HG02840 (cell line): Measurements from ENCODE around the gene DYSF.

ENCODE experiments used
- ATAC-seq: cut with Tn5 transposase; IDR thresholded peaks from one replicate; pipeline ENCODE4 v1.9.1; 2021; ENCODE audit warnings: mild to moderate bottlenecking, moderate library complexity, moderate number of reproducible peaks; ENCODE audit not compliant: unreplicated experiment, low FRiP score

DYSF gene

DNA sequence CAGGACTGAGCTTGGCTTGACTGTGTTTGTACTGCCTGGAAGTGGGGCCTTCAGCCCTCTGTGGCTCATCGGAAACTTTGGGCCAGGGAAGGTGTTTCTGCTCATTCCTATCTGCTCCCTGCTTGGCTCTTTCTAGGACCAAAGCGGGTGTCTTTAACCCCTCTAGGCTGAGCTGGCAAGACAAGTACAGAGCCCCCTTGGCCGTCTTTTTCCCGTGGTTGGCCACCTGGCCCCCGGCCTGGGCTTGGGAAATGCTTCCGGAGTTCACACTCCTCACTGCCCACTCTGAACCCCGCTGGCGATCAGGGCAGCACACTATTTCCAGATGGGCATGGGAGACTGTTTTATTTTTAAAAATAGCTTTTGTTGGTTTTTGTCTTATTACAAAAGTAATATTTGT, 243.0 kb downstream of the DYSF start:
- no peak for ATAC-seq

GRCh38 chr2:71697106-71698004, 244.0 kb downstream of the DYSF start:
- ATAC-seq = no peak

DNA sequence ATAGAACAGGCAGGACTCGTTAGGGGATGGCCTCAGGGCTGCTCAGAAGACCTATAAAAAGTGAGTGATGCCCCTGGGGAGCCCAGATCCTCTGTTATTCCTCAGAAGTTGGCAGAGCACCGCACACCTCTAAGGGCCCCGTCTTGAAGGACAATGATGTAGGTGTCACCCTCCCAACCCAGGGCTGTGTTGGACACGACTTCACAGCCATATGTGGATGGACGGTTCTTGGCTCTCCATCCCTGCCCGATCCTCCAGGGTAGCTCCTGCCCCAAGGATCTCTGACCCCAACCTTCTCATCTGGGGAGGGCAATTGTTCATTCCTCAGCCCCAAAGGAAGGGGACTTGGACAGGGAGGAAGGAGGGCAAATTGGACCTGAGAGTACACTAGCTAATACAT, 246.1 kb downstream of the DYSF start:
- no peak for ATAC-seq

DNA sequence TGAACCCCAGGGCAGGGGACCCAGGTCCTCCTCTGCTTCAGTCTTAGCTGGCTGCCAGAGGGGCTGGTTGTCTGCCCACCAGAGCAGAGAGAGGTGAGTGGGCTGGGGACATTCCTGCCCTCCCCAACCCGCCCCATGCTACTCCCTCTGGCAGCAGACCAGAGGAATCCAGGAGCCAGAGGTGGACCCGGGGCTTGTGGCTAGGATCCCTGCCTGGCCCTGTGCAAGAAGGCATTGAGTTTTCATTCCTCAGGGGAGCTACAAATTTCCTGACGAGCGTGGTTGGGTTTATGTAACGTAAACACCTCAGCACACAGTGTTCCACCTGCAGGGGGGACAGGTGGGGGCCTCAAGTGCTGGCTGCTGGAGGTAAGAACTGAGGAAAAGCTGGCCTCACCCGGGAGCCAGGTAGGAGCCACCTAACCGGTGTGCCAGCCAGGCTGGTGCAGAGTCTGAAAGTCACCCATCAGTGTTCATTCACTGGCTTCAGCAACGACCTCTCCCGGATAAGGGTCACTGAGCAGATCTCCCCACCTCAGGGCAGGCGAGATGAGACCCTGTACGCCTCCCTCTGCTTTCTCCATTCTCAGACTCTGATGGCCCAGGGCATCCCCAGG, 246.8 kb downstream of the DYSF start:
- no peak for ATAC-seq

GRCh38 chr2:71700658-71701397, 247.5 kb downstream of the DYSF start:
- ATAC-seq = no peak

GRCh38 chr2:71702071-71702970, 249.0 kb downstream of the DYSF start:
- ATAC-seq = no peak

DNA sequence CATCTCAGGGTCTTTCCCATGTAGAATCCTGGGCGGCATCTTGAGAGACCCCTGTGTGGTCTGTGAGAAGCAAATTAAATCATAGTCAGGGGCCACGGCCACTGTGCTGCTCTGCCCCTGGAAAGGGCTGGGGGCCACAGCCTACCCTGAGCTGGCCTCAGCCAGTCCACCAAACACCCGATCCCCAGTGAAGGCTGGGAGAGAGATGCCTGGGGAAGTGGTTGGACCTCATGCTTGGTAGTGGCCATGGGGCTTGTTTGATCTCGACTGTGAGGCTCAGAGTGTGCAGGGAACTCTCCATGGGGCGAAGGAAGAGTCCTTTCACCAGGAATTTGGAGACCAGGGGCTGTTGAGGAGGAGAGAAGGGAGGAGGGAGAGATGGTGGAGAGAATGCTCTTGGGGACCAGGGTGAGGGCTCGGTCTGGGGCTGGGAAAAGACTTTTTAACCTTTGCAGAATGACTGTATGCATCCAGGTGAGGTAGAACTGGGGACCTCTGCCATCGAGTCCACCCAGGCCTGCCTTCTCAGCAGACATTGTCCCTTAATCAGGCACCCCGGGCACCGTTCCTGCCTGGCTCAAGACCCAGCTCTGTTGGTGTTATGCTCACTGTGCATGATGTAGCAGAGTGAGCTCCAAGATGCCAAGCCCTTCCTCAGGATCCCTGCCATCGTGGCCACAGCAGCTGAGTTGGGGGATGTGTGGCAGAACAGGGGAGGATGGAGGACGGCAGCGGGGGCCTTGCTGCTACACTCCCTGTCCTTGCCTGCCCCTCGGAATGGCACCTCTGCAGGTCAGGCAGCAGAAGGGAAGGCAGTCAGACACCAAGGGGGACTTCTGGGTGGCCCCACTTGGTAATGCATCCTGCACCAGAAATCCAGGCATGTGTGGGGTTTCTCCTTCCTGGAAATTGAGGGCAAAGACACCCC, 249.9 kb downstream of the DYSF start:
- no peak for ATAC-seq

- no peak for ATAC-seq
Observed at GRCh38 chr2:71704131-71704561, 250.8 kb downstream of the DYSF start.

DNA sequence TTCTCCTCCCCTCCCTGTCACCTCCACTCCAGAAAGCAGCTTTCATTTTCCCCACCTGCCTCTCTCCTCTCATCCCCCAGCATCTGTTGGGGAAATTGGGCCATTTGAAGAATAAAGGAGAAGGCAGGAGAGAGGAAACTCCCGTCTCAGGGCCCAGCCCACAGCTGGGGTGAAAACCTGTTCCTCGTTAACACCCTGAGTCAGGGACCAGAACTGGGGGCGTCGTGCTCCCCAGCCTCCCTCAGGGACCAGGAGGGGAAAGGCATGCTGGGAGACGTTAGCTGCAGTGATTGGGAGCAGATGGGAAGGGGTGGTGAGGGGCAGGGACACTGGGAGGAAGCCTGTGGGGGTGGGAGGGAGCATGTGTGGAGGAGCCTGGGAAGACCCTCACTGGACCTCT, 251.3 kb downstream of the DYSF start:
- ATAC-seq = no peak

DNA sequence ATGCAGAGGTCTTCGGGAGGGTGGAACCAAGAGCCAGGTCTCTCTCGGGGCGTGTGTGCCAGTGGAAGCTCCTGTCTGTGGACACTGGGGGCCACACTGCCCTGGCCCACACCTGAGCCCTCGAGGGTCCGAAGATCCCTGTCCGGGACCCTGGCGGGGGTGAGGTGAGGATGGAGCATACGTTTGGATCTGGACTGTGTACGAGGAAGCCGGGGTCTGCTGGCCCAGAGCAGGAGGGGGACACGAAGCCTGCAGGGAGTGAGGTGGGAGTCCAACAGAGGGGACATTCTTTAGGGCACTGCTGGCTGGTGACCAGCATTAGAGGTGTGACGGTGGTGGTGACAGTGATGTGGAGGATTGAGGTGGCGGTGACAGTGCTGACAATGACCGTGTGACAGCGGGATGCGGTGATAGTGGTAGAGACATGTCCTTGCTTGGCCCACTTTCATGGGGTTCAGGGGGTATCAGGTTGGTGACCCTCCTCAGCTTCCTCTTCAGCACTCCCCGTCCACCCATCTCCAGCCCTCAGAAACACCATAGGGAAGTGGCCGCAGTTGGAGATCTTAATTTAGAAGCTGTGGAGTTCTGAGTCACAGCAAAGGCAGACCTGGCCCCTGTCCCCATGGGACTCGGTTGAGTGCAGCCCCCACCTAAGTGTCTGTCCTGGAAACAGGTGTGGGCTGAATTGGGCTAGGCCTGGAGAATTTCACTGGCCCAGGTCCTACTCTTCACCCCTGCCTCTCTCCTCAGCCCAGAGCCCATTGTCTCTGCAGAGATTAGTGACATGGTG, 252.0 kb downstream of the DYSF start:
- no peak for ATAC-seq

GRCh38 chr2:71706121-71706520, 252.8 kb downstream of the DYSF start:
- no peak for ATAC-seq

GRCh38 chr2:71706836-71707235, 253.5 kb downstream of the DYSF start:
- ATAC-seq = no peak

- ATAC-seq = no peak
Observed at GRCh38 chr2:71710367-71711132, 257.2 kb downstream of the DYSF start.

GRCh38 chr2:71711133-71711855, 257.9 kb downstream of the DYSF start:
- no peak for ATAC-seq

- ATAC-seq = no peak
Observed at GRCh38 chr2:71712158-71712818, 258.9 kb downstream of the DYSF start.
